Neural progenitor cell (in vitro differentiated cells): ENCODE measurements around the gene HNRNPCL4.
"Not testable (repeated sequence)": the region's sequence is repeated elsewhere in the genome, so short reads cannot be mapped to it uniquely, and the experiment has no call there.

ENCODE experiments used
- CTCF ChIP-seq: fragments of 200-600 bp; sonication (generic); IDR thresholded peaks from 2 replicates; pipeline ENCODE4 v1.5.1; 2017; ENCODE audit warnings: antibody characterized with exemption, mild to moderate bottlenecking
- EZH2 ChIP-seq: fragments of 200-600 bp; sonication (generic); IDR thresholded peaks from 2 replicates; pipeline ENCODE4 v1.6.1; 2017; ENCODE audit warnings: antibody characterized with exemption, mild to moderate bottlenecking, moderate library complexity
- EZH2phosphoT487 ChIP-seq: fragments of 200-600 bp; sonication (generic); IDR thresholded peaks from 2 replicates; pipeline ENCODE4 v1.6.1; 2017; ENCODE audit warnings: antibody characterized with exemption

- TF ChIP-seq CTCF, EZH2, EZH2phosphoT487: not testable (repeated sequence)
Measured at GRCh38 chr1:13201309-13201708, 35.9 kb upstream of the HNRNPCL4 start, which contains the start of gene PRAMEF13.
